Liver (tissue), 9 donors: ENCODE results near the gene ECEL1. TPM values are rescaled to one million over a fixed set of nuclear protein-coding genes. Genes with fewer than 3 reads are reported as not detected.

Source experiments
- DNase-seq: peaks from one replicate; pipeline ENCODE4 v3.0.0-alpha.2; 2017; ENCODE audit warnings: low spot score
- H3K27ac ChIP-seq, 2 donors: one replicate each; pipeline ENCODE4 v1.7.0; 2013; ENCODE audit warnings: inconsistent platforms in 2 of 2, low read length in 2 of 2, control low read depth in 1 of 2, low read depth in 1 of 2, mild to moderate bottlenecking in 1 of 2
- H3K27me3 ChIP-seq, 4 donors: one replicate each; pipeline versions ENCODE4 v1.6.1 to v1.7.0; 2013; ENCODE audit warnings: low read length in 3 of 4, inconsistent platforms in 1 of 4, mild to moderate bottlenecking in 1 of 4, moderate library complexity in 1 of 4; ENCODE audit not compliant: control insufficient read depth in 4 of 4, insufficient read depth in 4 of 4
- H3K36me3 ChIP-seq, 4 donors: one replicate each; pipeline versions ENCODE4 v1.6.1 to v1.7.0; 2013; ENCODE audit warnings: low read length in 3 of 4, mild to moderate bottlenecking in 3 of 4, low read depth in 1 of 4, moderate library complexity in 1 of 4; ENCODE audit not compliant: control insufficient read depth in 4 of 4, insufficient read depth in 3 of 4
- H3K4me1 ChIP-seq, 4 donors: one replicate each; pipeline versions ENCODE4 v1.6.1 to v1.7.0; 2013; ENCODE audit warnings: low read length in 3 of 4, mild to moderate bottlenecking in 3 of 4, moderate library complexity in 1 of 4; ENCODE audit not compliant: control insufficient read depth in 4 of 4, insufficient read depth in 4 of 4
- H3K4me3 ChIP-seq, 3 donors: one replicate each; pipeline versions ENCODE4 v1.6.1 to v1.7.0; 2013; ENCODE audit warnings: low read length in 3 of 3, control low read depth in 1 of 3, low read depth in 1 of 3, mild to moderate bottlenecking in 1 of 3
- H3K9ac ChIP-seq, 2 donors: one replicate each; pipeline ENCODE4 v1.7.0; 2013; ENCODE audit warnings: low read length in 2 of 2, mild to moderate bottlenecking in 2 of 2, moderate library complexity in 2 of 2, control low read depth in 1 of 2, low read depth in 1 of 2
- H3K9me3 ChIP-seq, 4 donors: one replicate each; pipeline versions ENCODE4 v1.6.1 to v1.7.0; 2013; ENCODE audit warnings: low read length in 3 of 4; ENCODE audit not compliant: control insufficient read depth in 4 of 4
- FOXA1 ChIP-seq: IDR thresholded peaks from 2 replicates; pipeline ENCODE4 v1.6.1; 2016; ENCODE audit warnings: antibody characterized with exemption
- FOXA2 ChIP-seq: IDR thresholded peaks from 2 replicates; pipeline ENCODE4 v1.6.1; 2016; ENCODE audit warnings: antibody characterized with exemption
- GABPA ChIP-seq, 2 donors: IDR thresholded peaks in 1 of 2; conservative IDR thresholded peaks in 1 of 2; 2 replicates each; pipeline ENCODE4 v1.6.1; 2016; ENCODE audit warnings: antibody characterized with exemption in 2 of 2, mild to moderate bottlenecking in 1 of 2, moderate library complexity in 1 of 2
- HNF4A ChIP-seq, 2 donors: conservative IDR thresholded peaks; 2 replicates each; pipeline ENCODE4 v1.6.1; 2016; ENCODE audit warnings: antibody characterized with exemption in 2 of 2, mild to moderate bottlenecking in 2 of 2
- HNF4G ChIP-seq: IDR thresholded peaks from 2 replicates; pipeline ENCODE4 v1.6.1; 2016; ENCODE audit warnings: antibody characterized with exemption
- JUND ChIP-seq, 2 donors: IDR thresholded peaks; 2 replicates each; pipeline ENCODE4 v1.6.1; 2016; ENCODE audit warnings: antibody characterized with exemption in 2 of 2
- RXRA ChIP-seq, 2 donors: IDR thresholded peaks; 2 replicates each; pipeline ENCODE4 v1.6.1; 2017 to 2018; ENCODE audit warnings: antibody characterized with exemption in 2 of 2, mild to moderate bottlenecking in 1 of 2
- SP1 ChIP-seq: IDR thresholded peaks from 2 replicates; pipeline ENCODE4 v1.6.1; 2018; ENCODE audit warnings: antibody characterized with exemption, mild to moderate bottlenecking
- YY1 ChIP-seq: IDR thresholded peaks from 2 replicates; pipeline ENCODE4 v1.6.1; 2016; ENCODE audit warnings: antibody characterized with exemption, mild to moderate bottlenecking
- WGBS: extraction: QIAGEN DNeasy Blood & Tissue Kit; methylation state at CpG from one replicate; pipeline ENCODE4 v1.1.7; 2013; 5-methylcytosine and 5-hydroxymethylcytosine counted together
- polyA plus RNA-seq, 2 donors: library from polyadenylated mRNA; stranded (reverse) in 1 of 2; unstranded in 1 of 2; fragments of 200-250 nt in 1 of 2; fragments of >200 nt in 1 of 2; fragmentation: Nextera tagmentation in 1 of 2; extraction: Ambion mirVana in 1 of 2; gene quantifications; one replicate each; pipeline versions ENCODE4 v1.2.1 to v1.2.3, GENCODE V29; 2013 to 2015
- total RNA-seq, 2 donors: library from RNA; depleted of rRNA; stranded (reverse); fragments of >200 nt; gene quantifications; one replicate each; pipeline ENCODE4 v1.2.3, GENCODE V29; 2014
- TF ChIP-seq, protein P1 (sequence below): IDR thresholded peaks from 2 replicates; pipeline ENCODE4 v1.6.1; 2016; ENCODE audit warnings: antibody characterized with exemption, mild to moderate bottlenecking
- TF ChIP-seq, protein P2 (sequence below): fragments of 150-350 bp; IDR thresholded peaks from 2 replicates; pipeline ENCODE4 v1.5.1; 2017; ENCODE audit warnings: improper control_type of control experiment, low read depth, low read length; ENCODE audit not compliant: missing input control
- TF ChIP-seq, protein P3 (sequence below): IDR thresholded peaks from 2 replicates; pipeline ENCODE4 v1.6.1; 2016; ENCODE audit warnings: antibody characterized with exemption
- donor health status: healthy.
- donor health status: healthy.
- donor health status: healthy.
- donor health status: healthy.
- donor health status: healthy.

ECEL1 gene
- total and polyA plus RNA-seq, 4 donors, result 0.67 to 1.8 TPM; not detected in 2

DNA sequence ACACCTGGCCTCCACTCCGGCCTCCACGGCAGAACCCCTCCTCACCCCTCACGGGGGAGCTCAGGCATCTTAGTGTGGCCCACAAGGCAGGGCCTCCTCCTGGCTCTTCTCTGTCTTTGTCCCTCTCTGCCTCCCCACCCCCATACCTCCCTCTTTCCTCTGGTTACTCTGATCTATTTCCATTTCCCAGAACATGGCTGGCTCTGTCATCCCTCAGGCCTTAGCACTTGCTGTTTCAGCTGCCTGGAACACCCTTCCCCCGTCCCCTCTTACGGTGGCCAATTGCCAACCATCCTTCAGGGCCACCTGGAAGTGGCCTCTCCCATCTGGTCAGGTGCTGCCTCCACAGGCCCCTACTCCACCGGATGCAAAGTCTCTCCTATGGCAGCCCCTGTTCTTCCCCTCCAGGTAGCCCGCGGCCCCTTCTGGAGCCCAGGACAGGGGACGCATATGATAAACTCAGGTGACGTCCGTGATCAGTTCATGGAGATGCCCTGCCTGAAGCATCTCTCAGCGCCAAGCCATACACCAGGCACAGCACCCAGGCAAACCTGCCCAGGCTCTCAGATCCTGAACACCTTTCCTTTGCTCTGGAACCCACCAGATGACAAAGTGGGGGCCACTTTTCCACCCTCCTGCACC, 3.6 kb upstream of the ECEL1 start (continued):
- TF ChIP-seq FOXA2 (no peak), SP1 (no peak)

DNA sequence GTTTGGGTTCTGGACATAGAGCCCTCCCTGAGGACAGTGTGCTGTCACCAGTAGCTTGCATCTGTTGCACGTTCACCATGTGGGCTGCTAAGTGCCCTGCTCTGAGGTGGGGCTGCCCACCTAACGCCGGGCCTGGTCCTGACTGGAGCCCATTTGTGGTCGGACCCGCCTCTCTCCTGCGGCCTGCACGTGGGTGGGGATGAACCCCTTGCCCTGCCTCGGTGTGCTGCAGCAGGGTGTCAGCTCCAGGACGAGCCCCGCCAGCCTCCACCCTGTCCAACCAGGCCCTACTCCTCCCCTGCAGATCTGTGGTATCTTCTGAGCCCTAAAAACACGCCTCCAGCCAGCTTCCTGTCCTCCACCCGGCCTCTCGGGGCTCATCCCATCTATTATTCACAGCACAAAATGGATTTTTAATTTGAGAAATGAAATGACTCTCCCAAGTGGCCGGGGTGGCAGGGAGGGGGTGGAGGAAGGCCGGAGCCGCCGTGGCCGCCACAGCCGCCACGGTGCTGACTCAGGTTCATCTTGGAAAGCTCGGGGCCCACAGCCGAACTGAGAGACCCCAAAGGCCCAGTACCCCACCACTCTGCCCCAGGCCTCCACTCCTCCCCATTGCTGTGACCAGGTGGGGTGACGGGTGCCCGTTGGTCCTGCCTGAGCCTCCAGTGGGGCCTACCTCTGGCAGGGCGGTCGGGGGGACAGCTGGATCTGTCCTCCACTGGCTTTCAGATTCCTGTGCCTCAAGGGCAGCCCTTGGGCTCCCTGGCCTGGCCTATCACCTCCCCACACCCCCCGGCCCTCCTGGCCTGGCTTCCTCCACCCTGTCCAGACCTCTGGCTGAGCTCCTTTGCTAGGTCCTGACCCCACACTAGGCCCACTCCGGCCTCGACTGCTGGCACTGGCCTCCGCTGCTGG, 2.8 kb upstream of the ECEL1 start:
- Histone ChIP-seq H3K27me3 (peaks cover 0 to 8% (median 3%) of the 10 kb centered on the region in 4 donors), H3K9me3 (no peaks in the 10 kb centered on the region), H3K36me3 (no peaks in the 10 kb centered on the region), H3K9ac (no peak overlapping the region), H3K4me3 (no peak overlapping the region), H3K4me1 (peaks cover 3 to 19% (median 6%) of the 10 kb centered on the region in 4 donors), H3K27ac (no peak overlapping the region)
- 90% methylated on average over 30 of the region's 30 CpGs for WGBS
- TF ChIP-seq JUND (IDR thresholded peaks at IDR 0.05) (no peak), YY1 (no peak), RXRA (IDR thresholded peaks at IDR 0.05) (no peak), GABPA (IDR thresholded peaks at IDR 0.05 in 1 of 2, conservative IDR thresholded peaks at IDR 0.05 in 1 of 2) (no peak), HNF4A (conservative IDR thresholded peaks at IDR 0.05) (no peak), HNF4G (no peak), FOXA2 (no peak), FOXA1 (no peak)
- TF ChIP-seq, protein P1, sequence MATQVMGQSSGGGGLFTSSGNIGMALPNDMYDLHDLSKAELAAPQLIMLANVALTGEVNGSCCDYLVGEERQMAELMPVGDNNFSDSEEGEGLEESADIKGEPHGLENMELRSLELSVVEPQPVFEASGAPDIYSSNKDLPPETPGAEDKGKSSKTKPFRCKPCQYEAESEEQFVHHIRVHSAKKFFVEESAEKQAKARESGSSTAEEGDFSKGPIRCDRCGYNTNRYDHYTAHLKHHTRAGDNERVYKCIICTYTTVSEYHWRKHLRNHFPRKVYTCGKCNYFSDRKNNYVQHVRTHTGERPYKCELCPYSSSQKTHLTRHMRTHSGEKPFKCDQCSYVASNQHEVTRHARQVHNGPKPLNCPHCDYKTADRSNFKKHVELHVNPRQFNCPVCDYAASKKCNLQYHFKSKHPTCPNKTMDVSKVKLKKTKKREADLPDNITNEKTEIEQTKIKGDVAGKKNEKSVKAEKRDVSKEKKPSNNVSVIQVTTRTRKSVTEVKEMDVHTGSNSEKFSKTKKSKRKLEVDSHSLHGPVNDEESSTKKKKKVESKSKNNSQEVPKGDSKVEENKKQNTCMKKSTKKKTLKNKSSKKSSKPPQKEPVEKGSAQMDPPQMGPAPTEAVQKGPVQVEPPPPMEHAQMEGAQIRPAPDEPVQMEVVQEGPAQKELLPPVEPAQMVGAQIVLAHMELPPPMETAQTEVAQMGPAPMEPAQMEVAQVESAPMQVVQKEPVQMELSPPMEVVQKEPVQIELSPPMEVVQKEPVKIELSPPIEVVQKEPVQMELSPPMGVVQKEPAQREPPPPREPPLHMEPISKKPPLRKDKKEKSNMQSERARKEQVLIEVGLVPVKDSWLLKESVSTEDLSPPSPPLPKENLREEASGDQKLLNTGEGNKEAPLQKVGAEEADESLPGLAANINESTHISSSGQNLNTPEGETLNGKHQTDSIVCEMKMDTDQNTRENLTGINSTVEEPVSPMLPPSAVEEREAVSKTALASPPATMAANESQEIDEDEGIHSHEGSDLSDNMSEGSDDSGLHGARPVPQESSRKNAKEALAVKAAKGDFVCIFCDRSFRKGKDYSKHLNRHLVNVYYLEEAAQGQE, result no peak
- TF ChIP-seq, protein P2, sequence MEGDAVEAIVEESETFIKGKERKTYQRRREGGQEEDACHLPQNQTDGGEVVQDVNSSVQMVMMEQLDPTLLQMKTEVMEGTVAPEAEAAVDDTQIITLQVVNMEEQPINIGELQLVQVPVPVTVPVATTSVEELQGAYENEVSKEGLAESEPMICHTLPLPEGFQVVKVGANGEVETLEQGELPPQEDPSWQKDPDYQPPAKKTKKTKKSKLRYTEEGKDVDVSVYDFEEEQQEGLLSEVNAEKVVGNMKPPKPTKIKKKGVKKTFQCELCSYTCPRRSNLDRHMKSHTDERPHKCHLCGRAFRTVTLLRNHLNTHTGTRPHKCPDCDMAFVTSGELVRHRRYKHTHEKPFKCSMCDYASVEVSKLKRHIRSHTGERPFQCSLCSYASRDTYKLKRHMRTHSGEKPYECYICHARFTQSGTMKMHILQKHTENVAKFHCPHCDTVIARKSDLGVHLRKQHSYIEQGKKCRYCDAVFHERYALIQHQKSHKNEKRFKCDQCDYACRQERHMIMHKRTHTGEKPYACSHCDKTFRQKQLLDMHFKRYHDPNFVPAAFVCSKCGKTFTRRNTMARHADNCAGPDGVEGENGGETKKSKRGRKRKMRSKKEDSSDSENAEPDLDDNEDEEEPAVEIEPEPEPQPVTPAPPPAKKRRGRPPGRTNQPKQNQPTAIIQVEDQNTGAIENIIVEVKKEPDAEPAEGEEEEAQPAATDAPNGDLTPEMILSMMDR, result no peak
- TF ChIP-seq, protein P3, sequence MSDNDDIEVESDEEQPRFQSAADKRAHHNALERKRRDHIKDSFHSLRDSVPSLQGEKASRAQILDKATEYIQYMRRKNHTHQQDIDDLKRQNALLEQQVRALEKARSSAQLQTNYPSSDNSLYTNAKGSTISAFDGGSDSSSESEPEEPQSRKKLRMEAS, result no peak
- no peak for DNase-seq
